Activated naive CD4-positive, alpha-beta T cell treated with anti-CD3 and anti-CD28 coated beads for 36 hours (primary cell): ENCODE results near the gene CLASP1. TPM values are rescaled to one million over a fixed set of nuclear protein-coding genes. Genes with fewer than 3 reads are reported as not detected.

Experiments
- CTCF ChIA-PET: fragments of 350-600 bp; sonication (Branson Sonifier 250); formaldehyde crosslinking; loops from one replicate; lab custom pipeline; 2021; ENCODE audit warnings: antibody characterized with exemption; lab: Charles Lee
- DNase-seq: peaks from one replicate; pipeline ENCODE4 v3.0.0-alpha.2; 2020
- H3K27ac Mint-ChIP-seq: one replicate; pipeline ENCODE4 v1.8.0; 2021; ENCODE audit warnings: mild to moderate bottlenecking, mixed read lengths
- H3K27me3 Mint-ChIP-seq: one replicate; pipeline ENCODE4 v1.8.0; 2021; ENCODE audit warnings: low read depth, mixed read lengths
- H3K36me3 Mint-ChIP-seq: one replicate; pipeline ENCODE4 v1.8.0; 2021; ENCODE audit warnings: low read depth, mixed read lengths
- H3K4me1 Mint-ChIP-seq: one replicate; pipeline ENCODE4 v1.8.0; 2021; ENCODE audit warnings: low read depth, mixed read lengths
- H3K4me3 Mint-ChIP-seq: one replicate; pipeline ENCODE4 v1.8.0; 2021; ENCODE audit warnings: mild to moderate bottlenecking, moderate library complexity, mixed read lengths
- H3K9me3 Mint-ChIP-seq: one replicate; pipeline ENCODE4 v1.8.0; 2021; ENCODE audit warnings: mixed read lengths
- intact Hi-C: fragments of 100-400 bp; cut with micrococcal nuclease; formaldehyde crosslinking; loops from one replicate; pipeline ENCODE4 v1.15.1; 2023
- total RNA-seq, 2 experiments: library from RNA; stranded (reverse); gene quantifications; one replicate each; pipeline ENCODE4 v1.2.3, GENCODE V29; 2021

The CLASP1 gene
- total RNA-seq, 2 experiments from 2014 or later, result 47.3 to 51.5 TPM

- DNase-seq, result no peak
- Mint-ChIP-seq H3K4me1 (no peaks in the 10 kb centered on the region), H3K4me3 (no peak overlapping the region), H3K9me3 (no peaks in the 10 kb centered on the region), H3K27me3 (no peaks in the 10 kb centered on the region), H3K36me3 (peaks cover 20% of the 10 kb centered on the region), H3K27ac (no peak overlapping the region)
- CTCF ChIA-PET, result interaction anchor here (1.3 kb wide), 1 partner anchor 345 kb away, joined by 3 read pairs; no protein-coding TSS in a partner anchor
- intact Hi-C loops, result no loop called here
Observed at GRCh38 chr2:121429927-121430520, 219.2 kb downstream of the CLASP1 start.

- peaks cover 20% of the 10 kb centered on the region for H3K36me3 Mint-ChIP-seq
- no peak for DNase-seq
- no peak overlapping the region for H3K27ac Mint-ChIP-seq
- intact Hi-C loops, result no loop called here
- no peaks in the 10 kb centered on the region for H3K4me1 Mint-ChIP-seq
- H3K9me3 Mint-ChIP-seq, result no peaks in the 10 kb centered on the region
- H3K4me3 Mint-ChIP-seq, result no peak overlapping the region
- no peaks in the 10 kb centered on the region for H3K27me3 Mint-ChIP-seq
- CTCF ChIA-PET, result interaction anchor here (1.3 kb wide), 1 partner anchor 344 kb away, joined by 3 read pairs; no protein-coding TSS in a partner anchor
Observed at GRCh38 chr2:121429119-121429903, 220.0 kb downstream of the CLASP1 start.

GRCh38 chr2:121427187-121427689, 222.0 kb downstream of the CLASP1 start:
- no peaks in the 10 kb centered on the region for H3K4me1 Mint-ChIP-seq
- peaks cover 22% of the 10 kb centered on the region for H3K36me3 Mint-ChIP-seq
- H3K4me3 Mint-ChIP-seq, result no peak overlapping the region

GRCh38 chr2:121420486-121420885, 228.8 kb downstream of the CLASP1 start:
- no peak for DNase-seq
- intact Hi-C loops, result no loop called here
- H3K27me3 Mint-ChIP-seq, result no peaks in the 10 kb centered on the region
- CTCF ChIA-PET, result interaction anchor here (0.5 to 0.6 kb wide), 2 partner anchors 11 to 30 kb away, joined by 3 to 4 read pairs; no protein-coding TSS in a partner anchor
- H3K27ac Mint-ChIP-seq, result no peak overlapping the region
- H3K4me1 Mint-ChIP-seq, result no peaks in the 10 kb centered on the region
- H3K9me3 Mint-ChIP-seq, result no peaks in the 10 kb centered on the region
- H3K36me3 Mint-ChIP-seq, result peaks cover 7% of the 10 kb centered on the region
- no peak overlapping the region for H3K4me3 Mint-ChIP-seq

More at GRCh38 chr2:121427187-121427689, 222.0 kb downstream of the CLASP1 start:
- CTCF ChIA-PET, result no interaction called here
- H3K9me3 Mint-ChIP-seq, result no peaks in the 10 kb centered on the region
- DNase-seq, result no peak
- no peak overlapping the region for H3K27ac Mint-ChIP-seq
- no peaks in the 10 kb centered on the region for H3K27me3 Mint-ChIP-seq
- intact Hi-C loops, result no loop called here

GRCh38 chr2:121419081-121419699, 230.1 kb downstream of the CLASP1 start:
- no peak for DNase-seq
- CTCF ChIA-PET, result interaction anchor here (0.7 kb wide), 1 partner anchor 604 kb away, joined by 3 read pairs; no protein-coding TSS in a partner anchor
- Mint-ChIP-seq H3K36me3 (peaks cover 7% of the 10 kb centered on the region), H3K4me3 (no peak overlapping the region), H3K27ac (no peak overlapping the region), H3K27me3 (no peaks in the 10 kb centered on the region), H3K9me3 (no peaks in the 10 kb centered on the region), H3K4me1 (no peaks in the 10 kb centered on the region)
- intact Hi-C loops, result no loop called here

GRCh38 chr2:121418494-121419058, 230.7 kb downstream of the CLASP1 start:
- Mint-ChIP-seq H3K27ac (no peak overlapping the region), H3K4me1 (no peaks in the 10 kb centered on the region), H3K9me3 (no peaks in the 10 kb centered on the region), H3K4me3 (no peak overlapping the region), H3K36me3 (peaks cover 5% of the 10 kb centered on the region), H3K27me3 (no peaks in the 10 kb centered on the region)
- DNase-seq, result no peak
- intact Hi-C loops, result no loop called here
- CTCF ChIA-PET, result interaction anchor here (0.7 kb wide), 1 partner anchor 604 kb away, joined by 3 read pairs; no protein-coding TSS in a partner anchor

GRCh38 chr2:121417826-121418225, 231.4 kb downstream of the CLASP1 start:
- Mint-ChIP-seq H3K9me3 (no peaks in the 10 kb centered on the region), H3K4me1 (no peaks in the 10 kb centered on the region), H3K27me3 (no peaks in the 10 kb centered on the region), H3K27ac (no peak overlapping the region), H3K4me3 (no peak overlapping the region), H3K36me3 (peaks cover 5% of the 10 kb centered on the region)
- no peak for DNase-seq
- CTCF ChIA-PET, result no interaction called here
- intact Hi-C loops, result no loop called here

- Mint-ChIP-seq H3K9me3 (no peaks in the 10 kb centered on the region), H3K4me1 (no peaks in the 10 kb centered on the region), H3K27me3 (no peaks in the 10 kb centered on the region), H3K27ac (no peak overlapping the region), H3K4me3 (no peak overlapping the region), H3K36me3 (peaks cover 4% of the 10 kb centered on the region)
- CTCF ChIA-PET, result no interaction called here
- intact Hi-C loops, result no loop called here
- no peak for DNase-seq
Observed at GRCh38 chr2:121415727-121416126, 233.5 kb downstream of the CLASP1 start.

GRCh38 chr2:121412349-121412748, 236.9 kb downstream of the CLASP1 start:
- no peak for DNase-seq
- peaks cover 6% of the 10 kb centered on the region for H3K36me3 Mint-ChIP-seq
- H3K4me3 Mint-ChIP-seq, result no peak overlapping the region
- no peaks in the 10 kb centered on the region for H3K9me3 Mint-ChIP-seq
- CTCF ChIA-PET, result interaction anchor here (0.7 to 2.4 kb wide), 2 partner anchors 10 kb away, joined by 3 to 12 read pairs; no protein-coding TSS in a partner anchor
- intact Hi-C loops, result no loop called here
- H3K27me3 Mint-ChIP-seq, result no peaks in the 10 kb centered on the region
- no peaks in the 10 kb centered on the region for H3K4me1 Mint-ChIP-seq
- H3K27ac Mint-ChIP-seq, result no peak overlapping the region

GRCh38 chr2:121409966-121410365, 239.3 kb downstream of the CLASP1 start:
- Mint-ChIP-seq H3K4me3 (no peak overlapping the region), H3K9me3 (no peaks in the 10 kb centered on the region), H3K4me1 (no peaks in the 10 kb centered on the region), H3K36me3 (peaks cover 9% of the 10 kb centered on the region), H3K27me3 (no peaks in the 10 kb centered on the region), H3K27ac (no peak overlapping the region)
- intact Hi-C loops, result no loop called here
- DNase-seq, result no peak
- CTCF ChIA-PET, result interaction anchor here (0.7 to 2.4 kb wide), 4 partner anchors 8 to 775 kb away, joined by 3 to 12 read pairs (median 4); no protein-coding TSS in a partner anchor

GRCh38 chr2:121409388-121409787, 239.9 kb downstream of the CLASP1 start:
- no peaks in the 10 kb centered on the region for H3K4me1 Mint-ChIP-seq
- intact Hi-C loops, result no loop called here
- peaks cover 9% of the 10 kb centered on the region for H3K36me3 Mint-ChIP-seq
- H3K27me3 Mint-ChIP-seq, result no peaks in the 10 kb centered on the region
- DNase-seq, result no peak
- H3K4me3 Mint-ChIP-seq, result no peak overlapping the region
- H3K27ac Mint-ChIP-seq, result no peak overlapping the region
- no peaks in the 10 kb centered on the region for H3K9me3 Mint-ChIP-seq
- CTCF ChIA-PET, result interaction anchor here (0.7 to 1.8 kb wide), 3 partner anchors 53 to 776 kb away, joined by 3 to 5 read pairs (median 4); no protein-coding TSS in a partner anchor

- H3K9me3 Mint-ChIP-seq, result no peaks in the 10 kb centered on the region
- H3K27me3 Mint-ChIP-seq, result no peaks in the 10 kb centered on the region
- CTCF ChIA-PET, result interaction anchor here (0.6 to 1.8 kb wide), 2 partner anchors 41 to 52 kb away, joined by 3 to 5 read pairs; no protein-coding TSS in a partner anchor
- no peak overlapping the region for H3K27ac Mint-ChIP-seq
- H3K36me3 Mint-ChIP-seq, result peaks cover 12% of the 10 kb centered on the region
- no peaks in the 10 kb centered on the region for H3K4me1 Mint-ChIP-seq
- intact Hi-C loops, result no loop called here
- H3K4me3 Mint-ChIP-seq, result no peak overlapping the region
- no peak for DNase-seq
Observed at GRCh38 chr2:121408641-121409040, 240.6 kb downstream of the CLASP1 start.
